ENCODE data around the gene PTGFRN. TPM values are rescaled to one million over a fixed set of nuclear protein-coding genes. Genes with fewer than 3 reads are reported as not detected.
A peak's percentile ranks its signal among the peaks of the same experiment; 100 is the strongest.

PTGFRN gene
- total RNA-seq, 3 donors from 2014 or later (not counting 1 experiment from before 2014, with no cell fraction given): 0.71 to 1.4 (median 0.79) TPM

DNA sequence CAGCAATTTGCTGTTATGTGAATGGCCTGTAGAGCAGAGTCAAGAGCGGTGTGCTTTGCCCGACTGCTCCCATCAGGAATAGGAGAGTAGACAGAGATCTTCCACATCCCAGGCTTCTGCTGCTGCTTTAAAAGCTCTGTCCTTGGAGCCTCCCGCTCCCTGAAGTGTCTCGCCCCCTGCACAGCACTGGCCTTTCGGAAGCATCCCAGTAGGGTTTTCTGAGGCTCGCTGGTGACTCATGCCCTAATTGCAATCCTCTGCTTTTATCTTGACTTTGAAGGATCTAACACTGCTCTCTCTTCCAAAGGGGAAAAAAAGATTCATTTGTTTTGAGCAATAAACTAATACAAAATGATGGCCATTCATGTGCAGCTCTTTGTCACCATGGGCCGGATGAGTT, 78.5 kb downstream of the PTGFRN start:
- intact Hi-C loops (cut with micrococcal nuclease): no loop called here
- Histone ChIP-seq H3K27ac (ENCODE audit: low read length) (no peak overlapping the region), H3K36me3 (ENCODE audit: control insufficient read depth, insufficient read depth, low read length) (no peaks in the 10 kb centered on the region), H3K27me3 (ENCODE audit: control insufficient read depth, insufficient read depth, low read length) (no peaks in the 10 kb centered on the region), H3K9me3 (ENCODE audit: control insufficient read depth, insufficient read depth, low read length) (no peaks in the 10 kb centered on the region), H3K4me3 (ENCODE audit: low read length) (no peak overlapping the region), H3K4me1 (ENCODE audit: control insufficient read depth, insufficient read depth, low read length) (peaks cover 11% of the 10 kb centered on the region)
- no peaks in the 10 kb centered on the region for H3K36me3 Mint-ChIP-seq
- no peak for DNase-seq
- H3K4me3 Mint-ChIP-seq: no peak overlapping the region
- H3K9me3 Mint-ChIP-seq: no peaks in the 10 kb centered on the region
- H3K27me3 Mint-ChIP-seq (ENCODE audit: low read depth in 2 of 2): peaks cover 10 to 15% of the 10 kb centered on the region in 2 donors
- TF ChIP-seq, protein P1, sequence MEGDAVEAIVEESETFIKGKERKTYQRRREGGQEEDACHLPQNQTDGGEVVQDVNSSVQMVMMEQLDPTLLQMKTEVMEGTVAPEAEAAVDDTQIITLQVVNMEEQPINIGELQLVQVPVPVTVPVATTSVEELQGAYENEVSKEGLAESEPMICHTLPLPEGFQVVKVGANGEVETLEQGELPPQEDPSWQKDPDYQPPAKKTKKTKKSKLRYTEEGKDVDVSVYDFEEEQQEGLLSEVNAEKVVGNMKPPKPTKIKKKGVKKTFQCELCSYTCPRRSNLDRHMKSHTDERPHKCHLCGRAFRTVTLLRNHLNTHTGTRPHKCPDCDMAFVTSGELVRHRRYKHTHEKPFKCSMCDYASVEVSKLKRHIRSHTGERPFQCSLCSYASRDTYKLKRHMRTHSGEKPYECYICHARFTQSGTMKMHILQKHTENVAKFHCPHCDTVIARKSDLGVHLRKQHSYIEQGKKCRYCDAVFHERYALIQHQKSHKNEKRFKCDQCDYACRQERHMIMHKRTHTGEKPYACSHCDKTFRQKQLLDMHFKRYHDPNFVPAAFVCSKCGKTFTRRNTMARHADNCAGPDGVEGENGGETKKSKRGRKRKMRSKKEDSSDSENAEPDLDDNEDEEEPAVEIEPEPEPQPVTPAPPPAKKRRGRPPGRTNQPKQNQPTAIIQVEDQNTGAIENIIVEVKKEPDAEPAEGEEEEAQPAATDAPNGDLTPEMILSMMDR (IDR thresholded peaks at IDR 0.05): no peak
- no peak for ATAC-seq
- H3K4me1 Mint-ChIP-seq: peaks cover 18 to 25% of the 10 kb centered on the region in 2 donors
- WGBS (ENCODE audit: insufficient coverage): 96% methylated on average over 7 of the region's 7 CpGs
- no peak overlapping the region for H3K27ac Mint-ChIP-seq

- H3K4me1 ChIP-seq (ENCODE audit: control insufficient read depth, insufficient read depth, low read length): peaks cover 11% of the 10 kb centered on the region
- DNase-seq (no peak), ATAC-seq (no peak)
- WGBS (ENCODE audit: insufficient coverage): 100% methylated on average over 2 of the region's 2 CpGs
- Mint-ChIP-seq H3K27me3 (ENCODE audit: low read depth in 2 of 2) (peaks cover 10 to 15% of the 10 kb centered on the region in 2 donors), H3K9me3 (no peaks in the 10 kb centered on the region), H3K4me1 (peaks cover 18 to 25% of the 10 kb centered on the region in 2 donors), H3K27ac (no peak overlapping the region), H3K4me3 (no peak overlapping the region), H3K36me3 (no peaks in the 10 kb centered on the region)
- no peaks in the 10 kb centered on the region for H3K27me3 ChIP-seq (ENCODE audit: control insufficient read depth, insufficient read depth, low read length)
- intact Hi-C loops (cut with micrococcal nuclease): no loop called here
- TF ChIP-seq, protein P1 (IDR thresholded peaks at IDR 0.05): no peak
- H3K9me3 ChIP-seq (ENCODE audit: control insufficient read depth, insufficient read depth, low read length): no peaks in the 10 kb centered on the region
- H3K36me3 ChIP-seq (ENCODE audit: control insufficient read depth, insufficient read depth, low read length): no peaks in the 10 kb centered on the region
- H3K27ac ChIP-seq (ENCODE audit: low read length): no peak overlapping the region
- H3K4me3 ChIP-seq (ENCODE audit: low read length): no peak overlapping the region
Observed at GRCh38 chr1:116988908-116989307, 79.2 kb downstream of the PTGFRN start.

GRCh38 chr1:116989835-116990234, 80.1 kb downstream of the PTGFRN start:
- H3K4me3 ChIP-seq (ENCODE audit: low read length): no peak overlapping the region
- H3K9me3 ChIP-seq (ENCODE audit: control insufficient read depth, insufficient read depth, low read length): no peaks in the 10 kb centered on the region
- Mint-ChIP-seq H3K4me1 (peaks cover 18 to 25% of the 10 kb centered on the region in 2 donors), H3K36me3 (no peaks in the 10 kb centered on the region), H3K27me3 (ENCODE audit: low read depth in 2 of 2) (peaks cover 7 to 15% of the 10 kb centered on the region in 2 donors), H3K4me3 (no peak overlapping the region), H3K27ac (no peak overlapping the region), H3K9me3 (no peaks in the 10 kb centered on the region)
- TF ChIP-seq, protein P1 (IDR thresholded peaks at IDR 0.05): no peak
- no peak overlapping the region for H3K27ac ChIP-seq (ENCODE audit: low read length)
- no peaks in the 10 kb centered on the region for H3K36me3 ChIP-seq (ENCODE audit: control insufficient read depth, insufficient read depth, low read length)
- H3K27me3 ChIP-seq (ENCODE audit: control insufficient read depth, insufficient read depth, low read length): no peaks in the 10 kb centered on the region
- intact Hi-C loops (cut with micrococcal nuclease): no loop called here
- no peak for DNase-seq
- WGBS (ENCODE audit: insufficient coverage): 85% methylated on average over 4 of the region's 5 CpGs
- peaks cover 11% of the 10 kb centered on the region for H3K4me1 ChIP-seq (ENCODE audit: control insufficient read depth, insufficient read depth, low read length)
- no peak for ATAC-seq

- DNase-seq (no peak), ATAC-seq (no peak)
- H3K9me3 Mint-ChIP-seq: no peaks in the 10 kb centered on the region
- Histone ChIP-seq H3K4me1 (ENCODE audit: control insufficient read depth, insufficient read depth, low read length) (peaks cover 11% of the 10 kb centered on the region), H3K36me3 (ENCODE audit: control insufficient read depth, insufficient read depth, low read length) (no peaks in the 10 kb centered on the region), H3K9me3 (ENCODE audit: control insufficient read depth, insufficient read depth, low read length) (no peaks in the 10 kb centered on the region), H3K4me3 (ENCODE audit: low read length) (no peak overlapping the region), H3K27ac (ENCODE audit: low read length) (peak overlapping the region; percentile 3), H3K27me3 (ENCODE audit: control insufficient read depth, insufficient read depth, low read length) (no peaks in the 10 kb centered on the region)
- H3K4me1 Mint-ChIP-seq: peaks cover 18 to 25% of the 10 kb centered on the region in 2 donors
- H3K4me3 Mint-ChIP-seq: no peak overlapping the region
- H3K27me3 Mint-ChIP-seq (ENCODE audit: low read depth in 2 of 2): peaks cover 7 to 15% of the 10 kb centered on the region in 2 donors
- intact Hi-C loops (cut with micrococcal nuclease): no loop called here
- 90% methylated on average over 12 of the region's 12 CpGs for WGBS (ENCODE audit: insufficient coverage)
- H3K36me3 Mint-ChIP-seq: no peaks in the 10 kb centered on the region
- H3K27ac Mint-ChIP-seq: no peak overlapping the region
- TF ChIP-seq, protein P1 (IDR thresholded peaks at IDR 0.05): no peak
Observed at GRCh38 chr1:116990612-116991151, 81.0 kb downstream of the PTGFRN start.
